Germinal center (tissue), 1 donor: ENCODE results near the gene PHF2.

Experiments used
- DNase-seq: peaks from one replicate; pipeline ENCODE4 v3.0.0; 2012; ENCODE audit warnings: mixed read lengths, low spot score

PHF2 gene

DNA sequence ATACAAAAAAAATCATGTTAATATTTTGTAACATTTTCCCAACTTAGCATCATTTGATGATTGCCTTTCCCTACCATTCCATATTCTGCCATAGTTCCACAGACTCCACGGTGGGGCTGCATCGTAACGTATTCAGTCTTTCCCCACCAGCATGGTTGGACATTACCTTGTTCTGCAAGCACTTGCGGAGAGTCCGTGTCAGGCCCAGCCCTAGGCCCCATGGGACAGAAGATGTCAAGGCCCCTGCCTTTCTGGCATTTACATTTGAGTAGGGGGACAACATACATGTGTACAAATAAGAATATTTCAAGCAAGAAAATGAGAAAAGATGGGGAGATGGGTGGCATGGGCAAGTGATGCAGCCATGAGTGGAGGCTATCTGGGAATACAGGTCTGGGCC is 8.2 kb upstream of the PHF2 start:
- DNase-seq, result no peak

DNA sequence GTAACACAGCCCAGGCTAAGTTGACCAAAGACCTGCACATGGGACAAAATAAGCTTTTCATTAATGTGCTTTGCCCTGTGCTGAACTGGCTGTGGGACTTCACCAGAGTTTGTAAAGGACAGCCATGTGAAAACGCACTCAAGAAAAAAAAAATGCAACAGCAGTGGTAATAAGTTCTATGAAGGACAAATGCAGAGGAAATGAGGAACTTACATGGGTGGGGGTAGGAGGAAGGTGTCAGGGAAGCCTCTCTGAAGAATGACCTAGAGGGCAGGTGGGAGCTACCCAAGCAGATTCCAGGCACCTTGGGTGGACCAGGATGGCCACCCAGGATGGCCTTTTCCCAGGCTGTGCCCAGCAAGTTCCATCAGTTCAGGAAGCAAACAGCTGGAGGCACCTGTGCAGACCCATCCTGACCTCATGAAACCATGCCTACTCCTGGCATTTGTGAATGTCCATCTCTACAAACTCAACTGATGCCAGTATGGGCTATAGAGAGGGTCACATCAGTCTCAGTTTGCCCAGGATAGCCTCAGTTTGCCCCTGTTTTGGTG is 6.7 kb upstream of the PHF2 start:
- DNase-seq, result no peak

DNA sequence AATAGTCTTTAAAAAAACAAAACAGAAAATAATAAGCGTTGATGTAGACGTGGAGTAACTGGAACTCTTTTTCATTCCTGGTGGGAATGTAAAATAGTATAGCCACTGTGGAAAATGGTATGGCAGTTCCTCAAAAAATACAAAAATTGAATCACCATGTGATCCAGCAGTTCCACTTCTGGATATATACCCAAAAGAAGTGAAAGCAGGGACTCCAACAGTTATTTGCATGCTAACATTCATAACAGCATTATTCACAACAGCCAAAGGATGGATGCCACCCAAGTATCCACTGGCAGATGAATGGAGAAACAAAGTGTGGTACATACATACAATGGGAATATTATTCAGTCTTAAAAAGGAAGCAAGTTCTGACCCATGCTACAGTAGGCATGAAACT is 4.2 kb upstream of the PHF2 start:
- DNase-seq, result no peak

DNA sequence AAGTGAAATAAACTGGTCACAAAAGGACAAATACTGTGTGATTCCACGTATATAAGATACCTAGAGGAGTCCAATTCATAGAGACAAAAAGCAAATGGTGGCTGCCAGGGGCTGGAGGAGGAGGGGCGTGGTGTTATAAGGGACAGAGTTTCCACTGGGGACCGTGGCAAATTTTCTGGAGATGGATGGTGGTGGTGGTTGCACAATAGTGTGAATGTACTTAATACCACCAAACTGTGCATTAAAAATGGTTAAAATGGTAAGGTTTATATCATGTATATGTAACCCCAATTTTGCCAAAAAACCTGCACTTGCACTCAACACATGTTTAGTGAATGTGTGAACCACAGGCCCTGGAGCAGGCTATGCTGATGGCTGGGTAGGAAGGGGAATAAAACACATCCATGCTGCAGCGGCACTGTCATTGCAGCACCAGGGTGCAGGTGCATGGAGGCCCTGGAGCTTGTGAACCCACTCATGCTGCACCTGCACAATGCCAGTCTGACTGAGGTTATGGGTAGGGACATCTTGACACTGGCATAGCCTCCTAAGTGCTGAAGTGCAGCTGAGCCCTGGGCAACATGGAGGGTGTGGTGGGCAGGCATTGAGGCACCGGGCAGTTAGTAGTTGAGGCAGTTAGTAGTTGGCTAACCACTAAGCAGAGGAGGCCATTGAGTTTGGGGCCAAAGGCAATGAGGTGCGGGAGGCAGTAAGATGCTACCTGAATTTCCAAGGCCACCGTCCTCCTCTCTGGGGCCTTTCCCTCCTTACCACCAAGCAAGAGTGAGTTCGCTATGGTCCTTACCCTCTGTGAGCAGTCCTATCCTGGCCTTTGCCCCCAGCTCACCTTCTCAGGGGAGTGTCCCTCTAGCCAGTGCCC is 3.5 kb upstream of the PHF2 start:
- DNase-seq, result no peak

DNA sequence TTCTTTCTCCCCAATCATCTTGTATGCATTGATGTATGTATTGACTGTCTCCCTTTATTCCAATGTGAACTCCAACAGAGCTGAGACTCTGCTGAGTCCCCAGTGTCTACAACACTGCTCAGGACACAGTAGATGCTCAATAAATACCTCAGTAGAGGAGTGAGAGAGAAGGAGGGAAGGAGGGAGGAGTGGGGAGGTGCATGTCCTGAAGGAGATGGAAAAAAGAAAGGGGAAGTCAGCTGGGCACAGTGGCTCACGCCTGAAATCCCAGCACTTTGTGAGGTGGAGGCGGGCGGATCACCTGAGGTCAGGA is 2.9 kb upstream of the PHF2 start:
- DNase-seq, result no peak

DNA sequence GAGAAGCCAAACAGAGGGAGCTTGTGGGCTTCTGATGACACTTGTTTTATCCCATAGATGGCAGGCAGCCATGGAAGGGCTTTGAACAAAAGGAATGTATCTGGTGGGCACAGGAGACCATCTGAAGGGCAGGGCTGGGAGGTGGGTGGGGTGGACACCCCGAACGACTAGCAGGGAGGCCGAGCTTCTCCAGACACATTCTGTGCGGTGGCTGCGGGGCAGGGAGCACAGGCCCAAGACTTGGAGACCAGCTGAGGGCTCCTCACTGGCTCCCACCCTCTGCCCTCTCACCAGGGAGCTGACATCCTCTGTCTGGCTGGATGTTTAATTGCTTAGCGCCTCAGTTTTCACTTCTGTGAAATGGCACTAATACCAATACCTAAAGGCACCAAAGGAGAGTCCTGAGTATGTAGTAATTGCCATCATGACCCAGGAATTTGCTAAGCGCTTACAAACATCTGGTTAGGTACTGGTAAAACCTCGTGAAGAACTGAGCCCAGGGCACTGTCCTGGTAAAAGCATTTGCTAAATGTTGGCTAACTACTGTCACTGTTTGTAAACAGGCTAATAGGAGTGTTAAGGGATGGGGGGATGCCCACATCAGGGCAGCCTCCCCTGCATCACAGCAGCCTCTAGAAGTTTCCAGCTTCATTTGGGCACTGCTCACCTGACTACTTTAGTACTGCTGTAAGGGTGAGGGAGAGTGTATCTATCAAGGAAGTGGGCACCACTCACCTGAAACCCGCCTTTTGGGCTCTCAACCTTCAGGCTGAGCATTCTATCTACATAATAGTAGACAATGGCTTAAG is 2.1 kb upstream of the PHF2 start:
- no peak for DNase-seq

DNA sequence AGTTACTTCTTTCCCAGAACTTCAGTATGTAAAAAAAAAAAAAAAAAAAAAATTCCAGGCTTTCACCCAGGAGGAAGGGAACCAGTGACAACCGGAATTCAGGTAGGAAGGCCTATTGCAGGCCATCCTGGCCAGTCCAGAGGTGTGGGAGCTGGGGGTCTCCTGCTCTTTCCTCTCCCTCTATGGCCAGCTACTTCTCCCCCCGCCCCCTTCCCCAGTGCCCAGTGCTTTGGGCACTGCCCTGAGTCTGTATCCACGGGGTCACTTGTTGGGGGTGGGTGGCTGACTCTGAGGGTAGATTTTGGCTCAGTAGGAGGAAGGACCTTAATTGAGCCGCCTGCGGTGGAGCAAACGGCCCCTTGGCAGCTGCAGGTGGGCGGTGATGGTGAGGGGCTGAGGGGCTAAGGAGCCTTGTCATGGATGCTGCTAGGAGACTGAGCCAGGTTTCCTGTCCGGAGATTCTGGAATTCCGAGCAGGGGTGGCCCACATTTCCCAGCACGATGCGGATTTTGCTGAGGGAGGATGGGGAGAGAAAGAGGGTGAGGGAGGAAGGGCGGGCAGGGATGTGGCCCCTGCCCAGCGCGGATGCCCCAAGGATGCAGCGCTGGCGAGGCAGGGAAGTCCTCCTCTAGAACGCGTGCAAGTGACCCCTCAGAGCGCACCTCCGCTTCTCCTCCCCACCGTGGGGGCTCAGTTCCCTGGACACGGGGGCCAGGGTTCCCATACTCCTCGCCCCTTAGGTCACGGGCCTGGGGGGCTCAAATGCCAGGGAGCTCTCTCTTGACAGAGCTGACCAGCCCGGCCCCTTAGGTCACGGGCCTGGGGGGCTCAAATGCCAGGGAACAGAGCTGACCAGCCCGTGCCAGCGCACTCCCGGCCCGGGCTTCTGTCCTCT is 1.2 kb upstream of the PHF2 start:
- no peak for DNase-seq

DNA sequence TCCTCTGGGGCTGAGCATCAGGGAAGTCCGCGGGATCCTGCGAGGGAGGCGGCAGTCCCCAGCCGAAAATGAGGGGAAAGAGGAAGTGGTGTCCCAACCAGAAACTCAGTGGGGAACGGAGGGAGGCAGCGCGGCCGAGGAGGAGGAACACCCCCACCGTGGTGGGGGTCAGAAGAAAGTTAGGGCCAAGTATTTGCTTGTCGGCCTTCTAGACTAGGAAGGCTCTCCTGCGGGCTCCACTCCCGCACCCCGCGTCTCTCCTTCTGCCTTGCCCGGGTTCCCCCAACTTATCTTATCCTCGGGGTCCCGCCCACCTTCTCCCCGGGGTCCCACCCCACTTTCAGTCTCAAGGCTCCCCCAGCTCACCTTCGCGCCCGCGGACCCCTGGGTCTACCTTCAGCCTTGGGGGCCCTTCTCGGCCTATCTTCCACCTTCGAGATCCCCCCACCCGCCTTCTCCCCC is 557 bp upstream of the PHF2 start:
- DNase-seq, result peak; percentile 66

DNA sequence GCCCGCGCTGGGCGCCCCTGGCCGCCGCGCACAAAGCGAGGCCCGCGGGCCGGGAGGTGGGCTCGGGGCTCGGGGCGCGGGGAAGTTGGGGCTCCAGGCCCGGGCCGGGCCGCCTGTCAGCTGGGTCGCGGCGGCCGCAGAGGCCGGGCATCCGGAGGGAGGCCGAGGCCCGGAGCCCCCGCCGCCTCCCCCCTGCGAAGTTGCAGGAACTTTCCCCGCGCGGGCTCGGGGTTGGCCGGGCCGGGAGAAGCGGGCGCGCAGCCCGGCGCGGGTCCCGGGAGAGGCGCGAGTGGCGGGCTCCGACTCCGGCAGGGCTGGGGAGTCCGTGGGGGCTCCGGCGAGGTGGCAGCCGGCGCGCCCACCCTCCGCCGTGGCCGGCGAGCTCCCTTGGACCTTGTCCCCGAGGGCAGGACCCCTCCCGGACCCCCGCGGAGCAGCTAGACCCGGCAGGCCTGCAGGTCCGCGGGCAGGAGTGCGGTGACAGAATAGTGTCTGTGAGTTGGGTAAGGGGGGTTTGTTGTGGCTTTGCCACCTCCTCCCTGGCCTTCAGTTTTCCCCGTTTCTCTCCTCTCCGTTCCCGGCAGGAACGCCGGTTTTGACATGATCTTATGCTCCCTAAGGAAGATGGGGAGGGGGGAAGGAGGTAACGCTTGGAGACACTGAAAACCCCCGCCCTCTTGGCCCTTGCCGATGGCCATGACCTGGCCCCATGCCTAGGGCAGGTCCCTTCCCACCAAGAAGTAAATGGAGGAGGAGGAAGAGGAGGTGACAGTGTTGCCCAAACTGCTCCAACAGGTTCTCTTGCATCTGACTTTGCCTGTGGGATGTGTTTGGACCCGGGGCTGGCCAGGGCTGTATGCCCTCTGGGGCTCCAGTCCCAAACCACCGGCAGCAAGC is 942 bp downstream of the PHF2 start:
- no peak for DNase-seq

DNA sequence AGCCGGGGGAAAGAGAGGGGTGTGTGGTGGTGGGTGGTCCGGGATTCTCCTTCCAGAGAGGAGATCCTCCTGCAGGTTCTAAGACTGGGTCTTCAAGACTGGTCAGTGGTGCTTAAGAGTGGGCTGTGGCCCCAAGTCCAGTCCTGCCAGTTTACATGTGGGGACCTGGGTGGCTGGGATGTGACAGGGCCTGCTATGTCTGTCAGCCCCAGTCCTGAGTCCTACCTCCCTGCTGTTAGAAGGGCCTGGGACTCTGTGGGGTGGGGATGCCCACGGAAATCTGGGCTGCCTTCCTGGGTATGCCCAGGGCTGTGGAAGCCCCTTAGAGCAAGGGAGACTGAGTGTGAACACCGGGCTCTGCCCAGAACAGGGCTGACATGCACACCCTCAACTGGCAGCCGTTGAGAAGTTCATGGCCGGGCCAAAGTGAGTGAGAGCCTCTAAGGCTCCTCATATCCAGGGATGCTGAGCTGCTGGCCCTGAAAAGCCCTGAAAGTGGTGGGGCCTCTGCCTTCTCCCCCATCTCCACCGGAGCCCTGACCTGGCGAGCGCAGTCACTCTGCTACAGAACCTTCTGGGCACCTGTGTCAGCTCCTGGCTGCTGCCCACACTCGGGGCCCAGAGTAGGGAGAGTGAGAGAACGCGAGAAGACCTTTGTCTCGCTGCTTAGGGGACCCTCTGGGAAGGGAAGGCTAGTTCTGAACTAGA is 1.7 kb downstream of the PHF2 start:
- DNase-seq, result no peak

DNA sequence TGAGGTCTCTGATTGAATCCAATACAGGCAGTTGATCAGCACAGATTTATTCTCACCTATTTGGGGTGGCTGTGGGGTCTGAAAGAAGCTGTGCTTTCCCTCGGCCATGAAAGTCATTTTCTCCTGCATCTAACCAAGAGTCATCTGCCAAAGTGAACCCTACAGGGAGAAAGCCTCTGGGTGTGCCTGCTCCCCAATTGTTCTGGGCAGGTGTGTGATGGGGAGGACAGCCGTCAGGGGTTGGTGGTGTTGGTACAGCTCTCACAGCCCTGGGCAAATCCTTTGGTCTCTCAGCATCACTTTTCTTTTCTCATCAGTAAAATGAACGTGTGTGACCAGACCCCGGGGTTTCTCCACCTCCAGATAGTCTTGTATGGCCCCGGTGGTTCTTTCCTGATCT is 2.5 kb downstream of the PHF2 start:
- no peak for DNase-seq

DNA sequence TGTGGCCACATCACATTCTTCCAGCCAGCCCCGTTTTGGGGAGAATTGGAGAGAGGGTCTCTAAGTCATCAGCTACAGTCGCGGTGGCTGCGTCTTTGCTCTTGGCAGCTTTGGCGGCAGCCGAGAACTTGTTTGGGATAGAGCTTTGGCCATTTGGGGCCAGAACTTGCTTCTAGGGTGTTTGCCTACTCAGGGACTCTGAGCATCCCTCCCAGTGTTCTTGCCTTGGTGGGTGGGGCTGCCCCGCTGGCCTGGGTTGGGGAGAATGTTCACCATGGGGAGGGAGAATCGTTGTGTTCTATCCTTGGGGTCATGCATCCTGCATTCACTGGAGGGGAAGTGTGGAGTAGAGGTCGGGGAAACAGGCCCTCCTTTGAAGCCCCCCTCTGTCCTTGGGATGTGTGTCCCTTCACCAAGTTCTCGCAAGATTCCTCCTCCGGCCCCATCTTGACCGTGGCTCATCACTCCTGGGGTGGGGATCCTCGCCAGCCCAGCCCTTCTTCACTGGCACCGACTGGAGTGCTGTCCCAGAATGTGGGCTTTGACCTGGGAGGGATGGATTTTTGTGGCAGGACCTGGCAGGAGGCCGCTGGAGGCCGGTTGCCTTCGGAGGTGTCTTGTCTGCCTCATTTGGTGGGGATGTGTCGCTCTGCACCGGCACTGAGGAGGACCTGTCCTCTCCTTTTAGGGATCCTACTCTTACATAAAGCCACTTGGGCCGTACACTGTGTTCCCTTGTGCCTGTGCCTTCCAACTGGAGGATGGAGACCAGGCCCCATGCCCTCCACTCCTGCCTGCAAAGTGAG is 3.5 kb downstream of the PHF2 start:
- no peak for DNase-seq

DNA sequence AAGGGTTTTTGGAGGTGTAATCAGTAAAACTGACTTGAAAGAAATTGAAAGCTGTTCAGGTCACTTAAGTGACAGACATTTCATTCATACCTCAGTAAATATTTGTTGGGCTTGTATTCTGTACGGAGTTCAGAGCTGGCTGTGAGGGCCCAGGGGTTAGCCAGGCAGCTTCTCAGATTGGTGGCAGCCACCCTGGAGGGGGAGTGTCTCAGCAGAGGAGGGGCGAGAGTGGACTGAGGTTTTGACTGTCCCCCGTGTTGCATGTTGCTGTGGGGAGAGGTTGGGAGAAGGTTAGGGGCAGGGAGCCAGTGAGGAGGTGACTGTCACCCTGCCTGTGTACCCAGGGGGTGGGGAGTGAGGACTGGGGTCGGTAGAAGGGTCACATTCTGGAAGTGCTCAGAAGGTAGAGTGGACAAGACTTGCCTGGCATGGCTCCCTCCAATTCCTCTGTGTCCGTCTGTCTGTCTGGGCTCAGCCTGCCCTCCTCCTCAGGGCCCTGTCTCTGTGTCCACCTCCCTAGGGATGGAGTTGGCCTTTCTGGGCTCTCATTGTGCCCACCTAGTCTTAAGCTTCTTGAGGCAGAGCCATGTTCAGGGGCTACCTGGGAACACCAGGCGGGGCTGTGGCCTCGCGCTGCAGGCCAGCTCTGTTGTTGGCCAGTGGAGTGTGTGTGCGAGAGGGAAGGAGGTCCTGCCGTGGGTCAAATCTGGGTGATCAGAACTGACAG is 4.4 kb downstream of the PHF2 start:
- no peak for DNase-seq

DNA sequence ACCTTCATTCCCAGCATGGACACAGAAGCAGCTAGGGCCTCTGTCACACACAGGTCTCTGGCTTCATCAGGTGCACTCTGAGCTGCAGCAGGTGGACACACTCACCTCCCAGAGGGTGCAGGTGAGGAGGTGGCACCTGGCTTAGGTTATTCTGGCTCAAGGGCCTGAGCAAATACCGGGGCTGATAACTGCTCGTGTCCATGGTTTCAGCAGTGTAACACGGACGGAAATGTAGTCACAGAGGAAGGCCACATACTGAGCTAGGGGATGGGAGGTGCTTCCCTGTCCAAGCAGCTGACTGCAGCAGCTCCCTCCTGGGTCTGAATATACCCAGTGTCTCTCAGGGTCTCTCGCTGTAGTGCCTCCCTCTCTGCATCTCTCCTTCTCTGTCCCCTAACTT is 5.7 kb downstream of the PHF2 start:
- DNase-seq, result no peak

DNA sequence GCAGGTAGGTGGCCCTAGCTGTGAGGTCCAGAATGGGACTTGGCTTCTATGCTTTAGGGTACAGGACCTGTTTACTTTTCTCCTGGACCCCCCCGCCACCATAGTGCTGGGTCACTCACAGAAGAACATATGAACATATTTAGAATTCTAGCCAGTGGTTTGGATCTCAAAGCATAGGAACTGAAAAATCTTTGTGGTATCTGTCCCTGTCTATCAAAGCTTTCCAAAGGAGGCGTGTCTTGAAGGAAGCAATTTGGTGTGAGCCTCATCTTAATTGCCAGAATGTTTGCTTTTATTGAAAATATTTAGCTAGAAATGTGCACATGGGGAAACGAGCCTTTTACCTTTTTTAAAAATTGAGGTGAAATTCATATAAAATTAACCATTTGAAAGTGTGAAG is 6.2 kb downstream of the PHF2 start:
- DNase-seq, result no peak

DNA sequence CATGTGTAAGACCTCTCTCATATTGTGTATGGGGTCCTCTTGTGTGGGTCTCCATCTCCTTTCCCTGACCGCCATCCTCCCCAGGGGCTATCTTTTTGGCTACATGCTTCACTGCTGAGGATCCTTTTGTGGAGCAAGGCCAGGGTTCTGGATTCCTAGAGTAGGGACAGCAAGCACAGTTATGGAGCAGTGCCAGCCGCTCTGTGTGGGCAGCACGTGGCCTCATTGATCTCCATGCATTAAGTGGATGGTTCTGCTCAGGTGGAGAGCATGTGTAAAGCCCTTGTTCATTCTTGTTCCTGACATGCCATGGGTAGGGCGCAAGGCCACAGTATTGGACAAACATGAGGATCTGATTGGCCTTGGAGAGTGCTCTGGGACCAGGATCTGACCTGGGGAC is 8.9 kb downstream of the PHF2 start:
- no peak for DNase-seq

DNA sequence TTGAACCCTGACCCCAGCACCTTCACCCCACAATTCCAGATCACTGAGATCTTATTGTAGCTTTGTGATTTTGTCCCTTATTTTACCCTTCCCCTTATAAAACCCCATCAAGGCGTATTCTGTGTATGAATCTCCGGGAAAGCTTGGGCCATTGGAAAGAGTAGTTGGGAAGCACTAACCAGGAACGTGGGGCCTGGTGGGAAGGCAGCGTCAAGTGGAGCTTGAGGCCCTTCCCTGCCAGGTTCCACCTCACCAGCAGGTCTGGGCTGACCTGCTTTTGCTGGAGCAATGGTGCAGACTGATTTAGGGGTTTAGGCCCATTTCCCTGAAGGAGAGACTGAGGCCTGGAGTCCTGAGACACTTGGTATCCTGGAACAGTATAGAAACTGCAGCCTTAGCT is 9.3 kb downstream of the PHF2 start:
- no peak for DNase-seq

DNA sequence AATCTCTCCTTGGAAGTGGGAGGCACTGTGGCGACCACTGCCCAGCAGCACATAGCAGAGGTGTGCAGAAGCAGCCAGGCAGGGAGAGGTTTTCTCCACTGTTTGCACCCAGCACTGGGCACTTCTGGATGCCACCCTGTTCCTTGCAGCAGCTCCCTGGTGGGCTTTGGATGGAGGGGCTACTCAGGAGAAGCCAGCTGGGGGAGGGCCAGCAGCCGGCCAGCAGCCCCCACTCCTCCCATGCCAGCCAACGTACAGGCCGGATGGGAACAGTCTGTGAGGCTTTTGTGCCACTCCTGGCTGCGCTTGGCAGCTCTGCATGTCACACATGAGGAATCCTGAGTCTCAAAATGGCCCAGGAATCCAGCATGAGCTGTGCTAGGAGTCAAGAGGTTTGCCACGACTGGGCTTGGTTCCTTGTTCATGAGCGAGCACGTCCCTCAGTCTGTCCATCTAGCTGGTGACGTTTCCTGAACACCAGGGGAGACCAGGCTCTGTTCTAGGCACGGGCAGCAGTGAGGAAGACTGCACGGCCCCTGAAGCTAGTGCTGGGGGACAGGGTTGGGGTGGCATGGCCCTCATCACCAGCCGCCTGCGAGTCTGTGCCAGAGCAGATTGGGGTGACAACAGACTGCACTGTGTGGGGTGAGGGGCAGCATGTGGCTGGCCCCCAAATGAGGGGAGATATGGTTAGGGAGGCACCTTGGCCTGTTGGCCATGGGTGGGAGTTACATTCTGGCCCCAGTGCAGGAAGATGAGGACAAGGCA is 10.1 kb downstream of the PHF2 start:
- no peak for DNase-seq
